Peyer's patch (tissue), 4 donors: ENCODE measurements around the gene SBF1.

Source experiments
- POLR2A ChIP-seq, 2 donors: fragments of 450-650 bp; IDR thresholded peaks; one replicate each; pipeline ENCODE4 v1.5.1; 2017; ENCODE audit warnings: antibody characterized with exemption in 2 of 2, mild to moderate bottlenecking in 2 of 2, moderate library complexity in 2 of 2
- TF ChIP-seq, protein P1 (sequence below), 6 experiments: fragments of 450-650 bp in 4 of 6; fragments of 200-600 bp in 2 of 6; sonication (generic) in 1 of 6; IDR thresholded peaks; one replicate each; pipeline ENCODE4 v1.5.1; 2017 to 2019; ENCODE audit warnings: antibody characterized with exemption in 6 of 6, mild to moderate bottlenecking in 3 of 6, moderate library complexity in 1 of 6

DNA sequence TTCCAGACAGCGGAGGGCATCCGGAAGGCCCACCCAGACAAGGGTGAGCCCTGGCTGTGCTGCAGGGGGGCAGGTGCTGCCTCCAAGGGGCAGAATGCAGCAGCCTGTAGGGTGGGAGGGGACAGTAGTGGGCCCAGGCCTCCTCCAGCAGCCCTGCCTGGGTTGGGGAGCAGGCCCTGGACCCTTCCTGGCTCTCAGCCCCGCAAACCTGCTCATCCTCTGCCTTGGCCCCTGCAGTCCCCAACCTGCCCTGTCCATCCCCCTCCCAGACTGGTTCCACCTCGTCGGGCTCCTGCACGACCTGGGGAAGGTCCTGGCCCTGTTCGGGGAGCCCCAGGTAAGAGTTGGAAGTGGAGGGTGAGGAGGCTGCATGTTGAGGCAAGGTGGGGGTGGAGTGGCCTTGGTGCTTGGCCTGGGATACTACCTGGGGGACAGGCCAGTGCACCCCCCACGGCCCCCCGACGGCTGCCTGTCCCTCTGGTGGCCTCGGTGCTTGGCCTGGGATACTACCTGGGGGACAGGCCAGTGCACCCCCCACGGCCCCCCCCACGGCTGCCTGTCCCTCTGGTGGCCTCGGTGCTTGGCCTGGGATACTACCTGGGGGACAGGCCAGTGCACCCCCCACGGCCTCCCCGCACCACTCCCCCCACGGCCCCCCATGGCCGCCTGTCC is 13.3 kb upstream of the SBF1 start:
- TF ChIP-seq, protein P1, sequence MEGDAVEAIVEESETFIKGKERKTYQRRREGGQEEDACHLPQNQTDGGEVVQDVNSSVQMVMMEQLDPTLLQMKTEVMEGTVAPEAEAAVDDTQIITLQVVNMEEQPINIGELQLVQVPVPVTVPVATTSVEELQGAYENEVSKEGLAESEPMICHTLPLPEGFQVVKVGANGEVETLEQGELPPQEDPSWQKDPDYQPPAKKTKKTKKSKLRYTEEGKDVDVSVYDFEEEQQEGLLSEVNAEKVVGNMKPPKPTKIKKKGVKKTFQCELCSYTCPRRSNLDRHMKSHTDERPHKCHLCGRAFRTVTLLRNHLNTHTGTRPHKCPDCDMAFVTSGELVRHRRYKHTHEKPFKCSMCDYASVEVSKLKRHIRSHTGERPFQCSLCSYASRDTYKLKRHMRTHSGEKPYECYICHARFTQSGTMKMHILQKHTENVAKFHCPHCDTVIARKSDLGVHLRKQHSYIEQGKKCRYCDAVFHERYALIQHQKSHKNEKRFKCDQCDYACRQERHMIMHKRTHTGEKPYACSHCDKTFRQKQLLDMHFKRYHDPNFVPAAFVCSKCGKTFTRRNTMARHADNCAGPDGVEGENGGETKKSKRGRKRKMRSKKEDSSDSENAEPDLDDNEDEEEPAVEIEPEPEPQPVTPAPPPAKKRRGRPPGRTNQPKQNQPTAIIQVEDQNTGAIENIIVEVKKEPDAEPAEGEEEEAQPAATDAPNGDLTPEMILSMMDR (IDR thresholded peaks at IDR 0.05) = no peak
- no peak for TF ChIP-seq POLR2A (IDR thresholded peaks at IDR 0.05)
